Astrocyte of the cerebellum (primary cell): ENCODE measurements around the gene C1QTNF3.
"Not testable (repeated sequence)": the region's sequence is repeated elsewhere in the genome, so short reads cannot be mapped to it uniquely, and the experiment has no call there.

Experiments
- DNase-seq: peaks from one replicate; pipeline ENCODE4 v3.0.0-alpha.2; 2011; ENCODE audit warnings: low read depth
- H3K4me3 ChIP-seq: 2 replicates; pipeline ENCODE4 v1.5.1; 2011; ENCODE audit warnings: mild to moderate bottlenecking, low read depth, low read length, moderate library complexity
- CTCF ChIP-seq: IDR thresholded peaks from 2 replicates; pipeline ENCODE4 v1.5.1; 2012; ENCODE audit warnings: low read length, low read depth, moderate library complexity, mild to moderate bottlenecking; ENCODE audit errors: missing control alignments
- in situ Hi-C: cut with HindIII; loops from 2 replicates; pipeline ENCODE4 v1.10.0; 2017; ENCODE audit warnings: low sequenced_read_pairs

Gene C1QTNF3

GRCh38 chr5:34031117-34031516 lies 11.9 kb downstream of the C1QTNF3 start:
- H3K4me3 ChIP-seq = no peak overlapping the region
- in situ Hi-C loops = no loop called here
- no peak for TF ChIP-seq CTCF
- DNase-seq = no peak

- H3K4me3 ChIP-seq, DNase-seq, in situ Hi-C loops: not testable (repeated sequence)
Measured at GRCh38 chr5:34030585-34030984, 12.4 kb downstream of the C1QTNF3 start.

- TF ChIP-seq CTCF = no peak
- no peak overlapping the region for H3K4me3 ChIP-seq
- in situ Hi-C loops = no loop called here
- no peak for DNase-seq
Measured at GRCh38 chr5:34030048-34030447, 13.0 kb downstream of the C1QTNF3 start.

GRCh38 chr5:34028349-34028748 lies 14.7 kb downstream of the C1QTNF3 start:
- no peak for DNase-seq
- no peak for TF ChIP-seq CTCF
- no peak overlapping the region for H3K4me3 ChIP-seq
- in situ Hi-C loops = no loop called here

- H3K4me3 ChIP-seq = no peak overlapping the region
- no peak for TF ChIP-seq CTCF
- in situ Hi-C loops = no loop called here
- DNase-seq = no peak
Measured at GRCh38 chr5:34026089-34026761, 16.8 kb downstream of the C1QTNF3 start.

GRCh38 chr5:34022121-34022705 lies 20.8 kb downstream of the C1QTNF3 start:
- DNase-seq = no peak
- TF ChIP-seq CTCF = no peak
- no peak overlapping the region for H3K4me3 ChIP-seq
- in situ Hi-C loops = no loop called here

GRCh38 chr5:34021334-34021733 lies 21.7 kb downstream of the C1QTNF3 start:
- TF ChIP-seq CTCF = no peak
- DNase-seq = no peak
- H3K4me3 ChIP-seq = no peak overlapping the region
- in situ Hi-C loops = no loop called here
